GM18502 (cell line): Measurements from ENCODE around the gene KCNJ11.
"Not testable (repeated sequence)": the region's sequence is repeated elsewhere in the genome, so short reads cannot be mapped to it uniquely, and the experiment has no call there.

Experiments used
- ATAC-seq: cut with Tn5 transposase; IDR thresholded peaks from one replicate; pipeline ENCODE4 v1.9.1; 2021; ENCODE audit warnings: mild to moderate bottlenecking; ENCODE audit not compliant: unreplicated experiment, poor library complexity

Gene KCNJ11

DNA sequence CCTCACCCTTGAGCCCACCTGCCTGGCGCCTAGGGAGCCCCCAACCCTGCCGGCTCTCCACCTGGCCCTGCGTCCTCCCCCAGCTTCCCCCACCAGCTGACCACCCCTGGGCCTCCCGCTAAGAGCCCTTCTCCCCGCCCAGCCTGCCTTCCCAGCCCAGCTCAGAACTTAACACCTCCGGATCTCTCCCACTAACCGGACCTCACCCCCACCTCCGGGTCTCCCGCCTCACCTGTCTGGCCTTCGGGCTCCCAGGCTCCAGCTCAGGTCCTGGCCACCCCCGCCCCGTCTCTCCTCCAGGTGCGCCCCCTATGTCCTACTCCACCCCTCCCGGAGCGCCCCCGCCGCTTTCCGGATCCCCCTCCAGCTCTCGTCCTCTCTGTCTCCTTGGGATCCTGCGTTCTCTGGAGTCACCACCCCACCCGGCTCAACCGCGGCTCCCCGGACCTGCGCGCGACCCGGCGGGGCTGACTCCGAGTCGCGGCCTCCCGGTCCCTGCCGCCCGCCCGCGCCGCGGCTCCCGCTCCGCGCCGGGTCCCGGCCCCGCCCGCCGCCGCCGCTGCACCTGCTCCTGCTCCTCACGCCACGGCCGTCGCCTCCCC, at the start of gene KCNJ11:
KCNJ11 (minus strand) TSS at position 51 of the 602 bp plus-strand sequence. CDS start 568 bp downstream, outside the sequence.
- peak; percentile 47 for ATAC-seq

DNA sequence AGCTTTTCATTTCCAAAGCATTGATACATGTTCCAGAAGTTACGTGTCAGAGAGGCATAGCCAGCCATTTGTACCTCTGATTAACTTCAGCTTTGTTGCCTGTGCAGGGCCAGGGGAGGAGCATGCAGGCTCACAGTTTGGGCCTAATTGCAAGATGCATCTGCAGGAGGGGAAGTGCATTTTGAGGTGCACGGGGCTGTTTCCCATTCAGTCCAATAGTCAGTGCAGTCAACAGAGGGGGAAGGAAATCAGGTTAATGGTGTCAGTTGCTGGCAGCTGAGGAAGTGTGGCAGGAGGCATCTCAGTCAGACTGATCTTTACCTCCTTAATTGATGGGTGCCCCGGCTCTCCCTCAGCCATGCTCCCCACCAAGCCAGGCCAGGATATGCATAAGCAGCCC, 48.9 kb upstream of the KCNJ11 start:
- no peak for ATAC-seq

DNA sequence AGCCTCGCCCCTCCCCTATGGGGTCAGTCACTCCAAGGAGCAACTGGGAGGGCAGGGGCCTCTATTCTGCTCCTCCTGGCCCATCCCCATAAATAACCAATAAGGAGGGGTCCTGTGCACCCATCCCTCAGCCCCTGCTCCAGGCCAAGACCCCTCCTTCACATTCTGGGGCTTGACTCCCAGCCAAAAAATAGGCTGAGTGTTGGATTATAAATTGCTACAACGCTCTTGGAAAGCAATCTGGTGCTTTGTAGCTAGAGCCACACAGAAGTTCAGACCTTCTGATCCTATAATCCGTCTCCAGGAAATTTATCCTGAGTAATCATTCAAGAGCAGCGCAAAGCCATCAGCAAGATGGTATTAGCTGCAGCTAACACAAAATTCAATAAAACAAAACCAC, 45.6 kb upstream of the KCNJ11 start:
- no peak for ATAC-seq

DNA sequence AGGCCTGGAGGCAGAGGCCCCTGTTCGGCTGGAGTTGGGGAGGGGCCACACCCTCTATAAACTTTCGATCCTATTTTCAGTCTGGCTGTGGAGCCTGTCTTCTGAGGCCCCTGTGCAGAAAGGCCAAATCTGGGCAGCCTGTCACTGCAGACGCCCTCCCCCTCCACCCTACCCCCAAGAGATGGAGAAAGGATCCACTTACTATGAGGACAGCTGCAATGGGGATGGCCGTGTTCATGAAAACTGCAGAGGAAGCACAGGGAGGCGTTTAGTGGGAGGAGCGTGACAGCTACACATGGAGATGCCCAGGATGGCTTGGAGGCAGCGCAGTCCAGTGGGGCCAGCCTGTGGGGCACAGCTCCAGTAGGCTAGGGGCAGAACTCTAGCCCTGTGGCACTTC, 43.5 kb upstream of the KCNJ11 start:
- no peak for ATAC-seq

DNA sequence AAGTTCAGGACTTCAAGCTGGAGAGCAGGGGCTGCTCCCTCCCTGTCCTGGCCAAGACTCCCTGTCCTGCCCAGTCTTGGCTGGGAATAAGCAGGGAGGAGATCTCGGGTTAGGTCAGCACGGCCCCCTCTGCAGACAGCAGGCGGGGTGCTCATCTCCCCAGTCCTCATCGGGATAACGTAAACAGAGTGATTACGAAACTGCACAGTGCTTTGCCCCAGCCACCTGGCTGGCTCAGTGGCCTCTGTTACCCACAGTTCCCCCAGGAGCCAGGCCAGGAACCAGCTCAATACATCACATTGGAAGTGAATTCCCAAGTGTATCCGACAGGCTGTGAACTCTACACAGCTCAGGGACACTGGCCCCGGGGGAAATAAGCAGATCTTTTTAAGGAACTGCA, 42.7 kb upstream of the KCNJ11 start:
- no peak for ATAC-seq

DNA sequence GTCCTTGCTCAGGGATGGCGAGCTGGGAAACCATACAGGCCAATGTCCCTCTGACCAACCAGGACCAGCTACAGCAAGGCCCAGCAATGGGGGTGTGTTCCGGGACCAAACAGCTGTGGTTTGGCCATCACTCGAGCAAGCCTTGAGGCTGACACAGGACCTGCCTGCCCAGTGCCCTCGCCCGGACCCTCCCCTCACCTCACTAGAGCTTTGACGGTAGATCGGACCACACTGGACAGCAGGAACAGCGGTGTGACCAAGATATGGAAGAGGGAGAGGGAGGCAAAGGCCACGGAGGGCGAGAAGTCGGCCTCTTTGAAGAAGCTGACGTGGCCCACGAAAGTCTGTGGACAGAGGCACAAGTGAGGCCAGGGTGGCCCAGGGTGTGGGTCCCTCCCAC, 42.2 kb upstream of the KCNJ11 start:
- ATAC-seq: no peak

DNA sequence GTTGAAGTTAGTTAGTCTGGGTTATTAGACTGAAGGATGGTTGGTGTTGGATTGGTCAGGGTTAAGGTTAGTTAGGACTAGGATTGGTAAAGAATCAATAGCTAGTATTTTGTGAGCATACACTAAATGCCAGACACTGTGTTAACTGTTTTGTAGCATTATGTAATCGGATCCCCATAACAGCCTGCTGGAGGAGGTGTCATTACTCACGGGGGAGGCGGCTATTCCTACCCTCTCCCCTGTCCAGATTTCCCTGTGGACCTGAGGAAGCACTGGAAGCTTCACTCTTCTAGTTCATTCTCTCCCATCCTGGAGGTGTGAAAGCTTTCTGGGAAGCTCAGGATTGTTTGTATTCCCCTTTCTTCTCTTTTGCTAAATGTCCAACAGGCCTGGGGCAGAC, 40.5 kb upstream of the KCNJ11 start:
- no peak for ATAC-seq

DNA sequence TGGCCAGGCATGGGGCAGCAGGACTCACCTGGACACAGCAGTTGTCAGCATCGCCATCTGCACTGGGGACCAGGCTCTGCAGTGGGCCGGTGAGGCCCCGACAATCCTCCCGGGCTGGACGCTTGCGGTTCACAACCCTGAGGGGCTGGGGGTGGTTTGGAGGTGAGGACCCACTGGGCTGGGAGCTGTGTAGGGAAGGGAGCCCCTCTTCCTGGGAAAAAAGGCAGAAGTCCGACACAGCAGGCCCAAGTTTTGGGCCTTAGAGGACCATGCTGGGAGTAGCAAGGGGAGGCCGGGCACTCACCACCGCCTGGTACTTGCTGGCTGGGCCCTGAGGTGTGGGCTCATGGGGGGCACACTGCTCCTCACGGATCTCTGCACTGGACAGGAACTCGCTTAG, 39.8 kb upstream of the KCNJ11 start:
- ATAC-seq: no peak

DNA sequence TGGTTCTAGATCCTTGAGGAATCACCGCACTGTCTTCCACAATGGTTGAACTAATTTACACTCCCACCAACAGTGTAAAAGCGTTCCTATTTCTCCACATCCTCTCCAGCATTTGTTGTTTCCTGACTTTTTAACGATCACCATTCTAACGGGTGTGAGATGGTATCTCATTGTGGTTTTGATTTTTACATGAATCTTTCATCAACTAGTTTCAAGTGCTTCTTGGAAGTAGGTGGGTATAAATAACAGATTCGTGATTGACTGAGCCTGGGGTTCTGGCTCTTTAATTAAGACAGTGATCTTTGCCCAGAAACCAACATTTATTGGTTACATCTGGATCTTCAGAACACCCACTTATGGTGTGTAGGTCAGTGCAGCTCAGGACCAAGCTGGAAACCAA, 37.8 kb upstream of the KCNJ11 start:
- ATAC-seq: not testable (repeated sequence)

DNA sequence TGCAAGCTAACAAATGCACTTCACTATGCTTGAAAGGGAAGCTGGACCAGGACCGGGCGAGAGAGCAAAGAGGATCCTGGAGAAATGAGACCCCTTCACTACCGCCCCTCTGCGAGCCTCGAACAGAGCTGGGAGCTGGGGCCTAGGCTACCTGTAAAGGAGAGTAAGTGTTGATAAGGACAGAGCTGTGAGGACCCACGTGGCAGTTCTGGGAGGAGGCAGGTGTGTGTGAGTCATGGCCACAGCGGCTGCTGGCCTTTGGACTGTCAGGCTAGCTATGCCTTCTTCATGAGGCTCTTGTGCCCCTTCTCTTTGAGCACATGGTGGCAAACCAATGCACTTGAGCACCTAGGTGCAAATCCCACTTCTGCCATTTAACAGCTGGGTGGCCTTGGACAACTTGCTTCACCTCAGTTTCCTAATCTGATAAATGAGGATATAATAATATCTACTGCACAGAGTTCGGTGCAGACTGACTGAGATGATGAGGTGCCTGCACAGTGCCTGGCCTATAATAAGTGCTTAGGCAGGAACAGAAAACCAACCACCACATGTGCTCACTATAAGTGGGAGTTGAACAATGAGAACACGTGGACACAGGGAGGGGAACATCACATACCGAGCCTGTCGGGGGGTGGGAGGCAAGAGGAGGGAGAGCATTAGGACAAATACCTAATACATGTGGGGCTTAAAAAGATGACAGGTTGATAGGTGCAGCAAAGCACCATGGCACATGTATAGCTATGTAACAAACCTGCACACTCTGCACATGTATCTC, 35.3 kb upstream of the KCNJ11 start:
- no peak for ATAC-seq

DNA sequence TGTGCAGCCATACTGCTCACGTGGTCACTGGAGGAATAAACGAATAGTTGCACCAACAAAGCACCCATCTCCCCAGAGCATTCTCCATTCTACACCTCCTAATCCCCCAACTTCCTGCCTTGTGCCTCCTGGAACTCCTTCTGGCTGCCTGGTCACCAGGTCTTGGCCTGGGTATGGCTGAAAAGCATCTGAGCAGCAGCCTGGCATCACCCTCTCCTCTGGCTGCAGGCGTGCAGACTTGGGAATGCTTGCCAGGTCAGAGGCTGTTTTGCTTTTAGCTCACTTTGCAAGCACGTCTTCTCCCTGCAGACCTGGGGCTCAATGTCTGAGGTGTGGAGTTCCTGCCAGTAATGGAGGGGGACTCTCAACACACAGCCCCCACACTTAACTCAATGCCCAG, 33.3 kb upstream of the KCNJ11 start:
- no peak for ATAC-seq

DNA sequence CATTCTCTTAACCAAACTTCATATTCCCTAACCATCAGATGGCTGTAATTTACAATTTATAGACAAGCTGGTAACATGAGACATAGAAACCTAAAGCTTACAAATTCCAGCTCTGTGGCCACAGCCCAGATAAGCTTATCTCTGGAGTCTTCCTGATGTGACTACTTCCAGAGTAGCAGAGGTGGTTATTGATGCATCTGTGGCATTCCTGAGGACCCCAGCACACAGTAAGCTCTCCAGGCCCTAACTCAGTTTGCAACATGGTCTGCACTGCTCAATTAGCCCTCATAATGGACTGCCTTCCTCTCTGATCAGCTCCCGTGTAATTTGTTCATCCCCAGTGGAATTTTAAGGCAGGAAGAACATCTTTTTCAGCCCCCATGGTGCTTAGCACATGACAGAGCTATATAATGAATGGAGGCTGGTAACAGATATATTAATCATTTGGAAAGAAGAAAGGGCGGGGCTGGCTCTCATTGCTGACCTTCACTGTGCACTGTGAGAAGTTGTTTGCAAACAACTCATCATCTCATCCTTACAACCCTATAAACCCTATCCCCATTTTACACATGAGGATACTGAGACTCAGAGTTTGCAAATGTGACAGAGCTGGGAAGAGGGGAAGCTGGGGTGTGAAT, 30.1 kb upstream of the KCNJ11 start:
- no peak for ATAC-seq

DNA sequence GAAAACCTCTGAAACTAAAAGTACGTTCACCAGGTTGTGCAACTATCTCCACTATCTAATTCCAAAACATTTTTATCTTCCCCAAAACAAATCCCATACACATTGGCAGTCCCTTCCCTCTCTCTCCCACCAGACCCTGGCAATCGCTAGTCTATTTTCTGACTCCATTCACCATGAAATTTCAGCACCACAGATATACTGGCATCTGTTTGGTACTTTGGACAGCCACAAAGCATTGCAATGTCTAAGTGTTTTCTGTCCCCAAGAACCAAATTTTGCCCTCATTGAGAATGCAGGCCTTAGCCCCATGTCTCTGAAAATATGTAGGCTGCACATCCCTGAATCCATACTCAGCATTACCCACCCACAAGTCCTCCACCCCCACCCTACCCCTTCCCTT, 28.0 kb upstream of the KCNJ11 start:
- no peak for ATAC-seq

DNA sequence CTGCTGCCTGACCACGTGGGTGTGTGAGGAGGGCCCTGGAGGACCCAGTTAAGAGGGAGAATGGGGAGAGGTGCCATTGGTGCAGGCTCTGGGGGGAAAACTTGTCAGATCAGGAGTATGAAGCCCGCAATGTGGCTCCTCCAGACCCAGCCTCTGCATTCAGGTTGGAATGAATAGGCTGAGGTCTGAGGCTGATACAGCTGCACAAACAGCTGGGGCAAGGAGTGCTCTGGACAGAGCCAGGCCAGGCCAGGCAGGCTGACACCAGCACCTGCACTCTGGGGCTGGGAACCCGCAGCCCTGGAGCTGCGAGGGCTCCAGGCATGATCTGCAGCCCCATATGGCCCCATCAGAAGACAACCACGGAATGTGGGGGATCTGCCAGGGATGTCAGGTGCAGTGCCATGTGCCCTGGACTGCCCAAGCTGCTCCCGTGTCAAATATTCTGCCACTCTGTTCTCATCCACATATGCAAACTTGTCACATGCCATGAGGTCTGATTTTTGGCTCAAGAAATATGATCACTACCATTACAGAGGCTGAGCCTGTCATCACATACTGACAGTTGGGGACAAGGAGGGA, 27.2 kb upstream of the KCNJ11 start:
- no peak for ATAC-seq

DNA sequence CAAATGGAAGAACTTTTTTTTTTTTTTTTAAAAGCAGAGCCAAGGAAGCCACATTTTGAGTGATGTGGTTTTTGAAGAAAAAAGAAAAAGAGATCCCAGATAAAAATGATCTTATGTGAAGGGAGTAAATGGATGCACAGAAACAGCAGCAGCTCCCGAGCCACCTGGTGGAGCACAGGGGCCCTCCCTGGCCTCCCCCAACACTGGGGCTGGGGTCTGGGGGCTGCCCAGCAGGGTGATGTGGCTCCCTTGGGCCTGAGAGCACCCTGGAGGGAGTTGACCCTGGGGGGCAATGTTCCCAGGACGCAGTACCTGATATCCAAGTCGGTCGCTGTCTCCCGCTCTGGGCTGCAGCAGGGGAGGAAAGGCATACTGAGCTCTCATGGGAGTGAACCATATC, 26.5 kb upstream of the KCNJ11 start:
- no peak for ATAC-seq

DNA sequence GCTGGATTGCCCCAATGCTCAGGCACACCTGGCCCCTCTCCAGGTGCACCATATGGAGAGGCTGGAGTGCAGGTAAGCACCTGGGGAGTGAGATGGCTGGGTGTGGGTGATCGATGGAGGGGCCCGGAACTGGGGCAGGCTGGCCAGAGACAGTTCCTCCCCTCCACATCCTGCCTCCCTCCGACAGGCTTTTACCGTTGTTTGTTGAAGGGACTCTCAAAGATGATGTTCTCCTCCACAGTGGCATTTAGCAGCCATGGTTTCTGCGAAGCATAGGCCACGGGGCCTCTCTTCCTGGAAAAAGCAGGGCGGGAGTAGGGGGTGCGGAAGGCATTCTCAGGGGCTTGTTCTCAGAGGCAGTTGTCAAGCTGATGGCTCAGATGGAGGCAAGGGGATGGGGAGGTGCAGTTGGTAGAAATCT, 25.9 kb upstream of the KCNJ11 start:
- no peak for ATAC-seq

DNA sequence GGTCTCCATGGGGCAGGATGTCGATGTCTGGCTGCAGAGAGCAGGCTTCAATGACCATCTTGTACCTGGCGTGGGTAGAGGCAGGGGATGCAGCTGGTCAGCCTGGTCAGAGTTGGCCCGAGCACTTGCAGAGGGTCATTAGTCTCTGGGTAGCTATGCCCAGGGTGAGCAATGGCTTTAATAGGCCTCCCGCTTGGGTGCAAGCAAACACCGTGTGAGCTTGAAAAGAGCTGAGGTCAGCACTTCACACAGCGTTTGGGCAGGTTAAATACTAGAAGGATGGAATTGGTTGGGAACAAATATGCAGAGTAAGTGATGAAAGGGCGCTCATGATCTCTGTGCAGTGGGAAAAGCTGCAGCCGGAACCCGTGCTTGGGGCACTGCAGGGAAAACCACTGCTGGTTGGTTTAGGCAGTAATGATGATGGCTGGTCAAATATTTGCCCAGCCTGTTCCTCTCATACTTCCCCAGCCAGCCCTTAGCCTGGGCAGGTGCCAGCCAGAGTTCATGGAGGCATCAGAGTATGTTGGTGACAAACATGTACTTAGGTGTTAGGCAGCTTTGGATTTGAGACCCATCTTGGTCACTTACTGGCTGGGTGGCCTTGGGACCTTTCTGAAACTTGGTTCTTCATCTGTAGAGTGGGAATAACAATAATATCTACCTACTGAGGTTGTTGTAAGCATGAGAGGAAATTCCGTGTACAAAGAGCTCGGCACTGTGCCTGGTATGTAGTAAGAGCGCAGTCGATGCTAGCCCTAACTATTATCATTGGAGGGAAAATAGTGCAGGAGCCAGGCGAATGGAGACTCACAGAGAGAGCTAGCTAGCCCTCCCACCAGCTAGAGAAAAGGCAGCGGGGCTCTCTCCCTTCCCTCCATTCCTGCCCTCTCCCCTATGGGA, 25.2 kb upstream of the KCNJ11 start:
- no peak for ATAC-seq

DNA sequence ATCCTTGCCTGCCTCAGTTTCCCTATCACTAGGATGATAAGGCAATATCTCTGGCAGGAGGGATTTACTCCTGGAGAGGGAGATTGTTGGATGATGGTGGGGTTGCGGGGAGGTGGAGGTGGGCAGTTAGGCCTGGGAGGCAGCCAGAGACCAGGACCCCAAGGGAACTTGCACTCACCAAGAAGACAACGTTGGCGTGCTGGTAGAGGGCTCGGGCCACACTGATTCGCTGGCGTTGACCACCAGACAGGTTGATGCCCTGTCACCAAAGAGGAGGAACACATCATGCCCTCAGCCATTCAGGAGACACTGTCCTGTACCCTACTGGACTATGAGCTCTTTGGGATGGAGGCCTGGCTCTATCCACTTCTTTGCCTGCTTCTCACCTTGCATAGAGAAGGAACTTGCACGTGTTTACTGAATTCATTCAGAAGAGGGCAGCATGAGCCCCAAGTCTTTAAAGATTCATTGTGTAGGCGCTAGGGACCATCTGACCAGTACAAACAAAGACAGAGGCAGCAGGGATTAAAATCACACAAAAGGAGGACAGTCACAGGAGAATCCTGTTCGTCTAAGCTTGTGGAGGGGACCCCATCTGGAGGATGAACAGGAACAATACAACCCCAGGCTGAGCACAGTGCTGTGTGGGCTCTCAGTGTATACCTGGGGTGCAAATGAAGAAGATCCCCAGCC, 24.2 kb upstream of the KCNJ11 start:
- ATAC-seq: no peak

DNA sequence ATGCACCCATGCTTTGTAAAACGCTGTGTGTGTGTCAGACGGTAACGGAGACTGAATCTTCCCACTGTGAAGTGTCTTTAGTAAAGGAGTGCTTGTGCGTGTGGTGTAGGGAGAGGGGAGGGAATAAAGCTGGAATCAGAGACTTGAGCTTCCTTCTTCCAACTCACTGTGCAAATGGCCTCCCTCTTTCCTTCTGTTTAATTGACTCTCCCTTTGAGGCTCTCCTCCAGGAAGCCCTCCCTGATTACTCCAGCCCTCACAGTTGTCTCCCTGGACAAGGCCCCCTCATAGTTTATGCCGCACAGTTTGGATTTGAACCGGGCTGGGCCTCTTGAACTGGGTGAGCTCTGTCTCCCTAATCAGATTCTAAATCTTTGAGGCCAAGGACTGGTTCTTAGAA, 23.0 kb upstream of the KCNJ11 start:
- no peak for ATAC-seq
